Effector CD8-positive, alpha-beta T cell (primary cell): ENCODE results near the gene LSP1.
A peak's percentile ranks its signal among the peaks of the same experiment; 100 is the strongest.
"Not testable (repeated sequence)": the region's sequence is repeated elsewhere in the genome, so short reads cannot be mapped to it uniquely, and the experiment has no call there.

Source experiments
- DNase-seq: peaks from one replicate; lab custom pipeline; 2025; lab: John Stamatoyannopoulos, UW
- total RNA-seq, 4 experiments: gene quantifications; one replicate each; lab custom pipeline; 2026; lab: John Stamatoyannopoulos, UW

Gene LSP1
- 198 to 476 (median 320) reads per million in 4 experiments for total RNA-seq

GRCh38 chr11:1852877-1853276 lies at the start of gene LSP1:
LSP1 (plus strand) TSS chr11:1853084; CDS start chr11:1853145, 61 bp downstream.
- peak; percentile 50 for DNase-seq

- no peak for DNase-seq
Observed at GRCh38 chr11:1803246-1803645, 49.6 kb upstream of the LSP1 start.

- not testable (repeated sequence) for DNase-seq
Observed at GRCh38 chr11:1803835-1804519, 48.9 kb upstream of the LSP1 start.

- no peak for DNase-seq
Observed at GRCh38 chr11:1805525-1805924, 47.4 kb upstream of the LSP1 start.

GRCh38 chr11:1807264-1807995 lies 45.5 kb upstream of the LSP1 start:
- no peak for DNase-seq

GRCh38 chr11:1810761-1811160 lies 42.1 kb upstream of the LSP1 start:
- no peak for DNase-seq

GRCh38 chr11:1812274-1812673 lies 40.6 kb upstream of the LSP1 start:
- no peak for DNase-seq

GRCh38 chr11:1812801-1813200 lies 40.1 kb upstream of the LSP1 start:
- DNase-seq, result no peak

- not testable (repeated sequence) for DNase-seq
Observed at GRCh38 chr11:1813356-1813755, 39.5 kb upstream of the LSP1 start.

GRCh38 chr11:1814691-1815090 lies 38.2 kb upstream of the LSP1 start:
- no peak for DNase-seq

GRCh38 chr11:1815311-1815710 lies 37.6 kb upstream of the LSP1 start:
- no peak for DNase-seq

- no peak for DNase-seq
Observed at GRCh38 chr11:1815751-1816150, 37.1 kb upstream of the LSP1 start.

GRCh38 chr11:1817000-1817399 lies 35.9 kb upstream of the LSP1 start:
- DNase-seq, result no peak

GRCh38 chr11:1817511-1817910 lies 35.4 kb upstream of the LSP1 start:
- no peak for DNase-seq

- no peak for DNase-seq
Observed at GRCh38 chr11:1819074-1819473, 33.8 kb upstream of the LSP1 start.

GRCh38 chr11:1820463-1821325 lies 32.2 kb upstream of the LSP1 start:
- DNase-seq, result no peak

GRCh38 chr11:1821562-1821961 lies 31.3 kb upstream of the LSP1 start:
- DNase-seq, result no peak

GRCh38 chr11:1822648-1823375 lies 30.1 kb upstream of the LSP1 start:
- DNase-seq, result no peak

- DNase-seq, result no peak
Observed at GRCh38 chr11:1823376-1824220, 29.3 kb upstream of the LSP1 start.

GRCh38 chr11:1824221-1825038 lies 28.5 kb upstream of the LSP1 start:
- DNase-seq, result no peak
